M059J (cell line): Measurements from ENCODE around the gene MAPK8. TPM values are rescaled to one million over a fixed set of nuclear protein-coding genes. Genes with fewer than 3 reads are reported as not detected.

Experiments
- DNase-seq: peaks from one replicate; pipeline ENCODE4 v3.0.0-alpha.2; 2012; ENCODE audit warnings: low read depth
- total RNA-seq: library from RNA; depleted of rRNA; stranded (reverse); fragments of >200 nt; shearing (Covaris generic); gene quantifications from 2 replicates; pipeline ENCODE4 v1.2.3, GENCODE V29; 2014

The MAPK8 gene
- total RNA-seq, 1 experiment from 2014 or later: 149 TPM

DNA sequence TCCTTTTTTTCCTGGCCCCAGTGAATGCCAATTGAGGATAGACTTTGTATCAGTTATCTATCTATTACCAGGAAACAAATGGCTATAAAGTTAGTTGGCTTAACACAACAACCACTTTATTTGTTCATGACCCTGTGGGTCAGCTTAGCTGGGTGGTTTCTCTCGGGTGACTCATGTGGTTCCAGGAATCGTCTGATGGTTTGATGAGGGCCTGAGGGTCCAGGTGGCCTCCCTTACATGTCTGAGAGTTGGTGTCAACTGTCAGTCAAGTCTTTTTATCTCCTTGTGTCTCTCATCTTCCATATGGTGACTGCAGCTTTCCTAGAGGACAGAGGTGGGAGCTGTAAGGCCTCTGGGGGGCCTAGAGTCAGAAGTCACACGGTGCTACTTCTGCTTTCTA is 15.3 kb upstream of the MAPK8 start:
- peak; percentile 57 for DNase-seq

GRCh38 chr10:48292616-48293015 is 13.9 kb upstream of the MAPK8 start:
- DNase-seq: no peak

- no peak for DNase-seq
Measured at GRCh38 chr10:48294431-48294830, 12.0 kb upstream of the MAPK8 start.

DNA sequence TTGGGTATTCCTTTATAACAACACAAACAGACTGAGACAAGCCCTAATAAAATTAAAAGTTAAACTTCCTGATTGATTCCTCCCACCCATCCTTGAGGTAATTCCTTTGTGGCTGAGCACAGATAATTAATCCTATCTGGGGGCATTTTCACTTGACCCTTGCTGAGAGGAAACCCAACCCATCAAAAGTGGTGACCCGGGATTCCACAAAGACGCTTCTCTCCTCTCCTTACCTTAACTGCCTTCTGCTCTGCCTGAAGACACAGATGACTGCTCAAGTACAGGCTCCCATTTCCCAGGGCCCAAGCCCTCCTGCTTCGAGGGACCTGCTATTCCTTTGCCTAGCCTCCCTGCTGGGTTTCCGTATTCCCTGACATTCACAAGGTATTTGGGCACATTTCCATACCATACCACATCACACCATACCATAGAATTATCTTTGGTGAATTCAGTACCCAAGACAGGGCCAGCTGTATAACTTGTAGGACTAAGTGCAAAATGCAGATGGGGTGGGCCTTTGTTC is 9.8 kb upstream of the MAPK8 start:
- no peak for DNase-seq

GRCh38 chr10:48299066-48299465 is 7.4 kb upstream of the MAPK8 start:
- no peak for DNase-seq

DNA sequence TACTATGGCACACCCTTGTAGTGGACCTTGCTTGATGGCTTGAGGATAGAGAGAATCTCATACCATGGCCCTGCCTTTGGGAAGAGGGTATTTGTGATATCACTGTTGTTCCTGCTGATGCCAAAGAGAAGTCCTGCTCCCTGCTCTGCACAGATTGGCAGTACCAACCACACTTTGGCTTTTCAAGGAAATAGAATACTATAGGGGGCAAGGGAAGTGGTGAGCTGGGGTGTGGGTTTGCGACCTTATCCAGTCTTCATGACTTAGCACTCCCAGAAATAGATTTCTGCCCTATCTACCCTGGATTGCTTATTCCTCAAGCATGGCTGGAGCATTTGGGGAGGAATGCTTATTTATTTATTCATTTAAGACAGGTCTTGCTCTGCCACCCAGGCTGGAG is 6.8 kb upstream of the MAPK8 start:
- no peak for DNase-seq

DNA sequence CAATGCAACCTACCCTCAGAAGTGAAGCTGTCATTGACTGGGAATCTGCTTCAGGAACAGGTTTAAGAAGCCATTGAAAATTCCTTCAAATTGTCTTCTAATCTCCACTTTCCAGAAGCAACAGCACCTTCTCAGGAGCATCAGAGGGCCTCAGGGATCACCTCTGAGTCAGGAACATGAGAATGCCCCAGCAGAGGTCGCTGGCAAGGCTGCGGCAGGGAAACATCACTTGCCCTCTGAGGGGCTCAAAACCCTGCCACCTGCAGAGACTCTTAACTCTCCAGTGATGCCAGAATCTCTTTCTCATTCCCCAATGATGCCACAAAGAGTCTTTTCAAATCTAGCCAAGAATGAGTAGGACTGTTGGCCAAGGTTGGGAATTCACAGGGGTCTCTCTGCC is 5.9 kb upstream of the MAPK8 start:
- DNase-seq: no peak

DNA sequence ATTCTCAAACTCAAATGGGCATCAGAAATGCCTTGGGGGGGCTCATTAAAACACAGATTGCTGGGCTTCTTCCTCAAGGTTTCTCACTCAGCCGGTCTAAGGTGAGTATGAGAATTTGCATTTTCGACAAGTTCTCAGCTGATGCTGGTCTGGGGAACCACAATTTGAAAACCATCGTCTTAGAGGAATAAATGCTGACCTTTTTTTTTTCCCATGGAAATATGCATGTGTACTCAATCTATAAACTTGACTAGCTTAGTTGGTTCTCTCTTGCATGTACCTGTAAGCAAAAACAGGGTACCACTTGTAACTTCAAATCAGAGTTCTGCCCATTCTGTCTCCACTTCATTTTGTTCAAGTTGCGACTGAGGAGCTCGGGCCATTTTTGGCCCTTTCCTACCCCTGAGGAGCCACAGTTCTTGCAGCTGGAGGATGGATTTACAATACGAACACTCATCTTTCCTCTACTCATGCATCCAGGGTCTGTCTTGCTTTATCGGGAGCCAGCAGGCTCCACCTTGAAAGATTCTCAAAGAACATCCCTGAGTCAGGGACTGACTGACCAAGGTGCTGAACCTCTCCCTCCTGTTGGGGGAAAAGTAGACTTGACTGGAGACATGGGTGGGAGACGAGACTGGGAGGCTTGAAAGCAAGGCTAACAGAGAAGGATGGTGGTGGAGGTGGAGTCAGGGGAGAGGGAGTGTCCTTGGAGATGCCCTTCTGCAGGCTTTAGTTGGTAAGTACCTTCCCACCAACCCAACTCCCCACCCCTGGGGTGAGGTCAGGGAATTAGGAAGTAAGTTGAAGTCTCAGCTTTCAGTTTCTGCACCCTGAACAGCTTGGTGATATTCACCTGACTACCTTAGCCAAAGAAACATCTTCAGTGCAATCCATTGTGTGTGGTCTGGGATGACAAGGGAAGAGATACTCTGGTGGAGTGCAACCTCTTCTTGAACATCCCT is 3.7 kb upstream of the MAPK8 start:
- DNase-seq: no peak

DNA sequence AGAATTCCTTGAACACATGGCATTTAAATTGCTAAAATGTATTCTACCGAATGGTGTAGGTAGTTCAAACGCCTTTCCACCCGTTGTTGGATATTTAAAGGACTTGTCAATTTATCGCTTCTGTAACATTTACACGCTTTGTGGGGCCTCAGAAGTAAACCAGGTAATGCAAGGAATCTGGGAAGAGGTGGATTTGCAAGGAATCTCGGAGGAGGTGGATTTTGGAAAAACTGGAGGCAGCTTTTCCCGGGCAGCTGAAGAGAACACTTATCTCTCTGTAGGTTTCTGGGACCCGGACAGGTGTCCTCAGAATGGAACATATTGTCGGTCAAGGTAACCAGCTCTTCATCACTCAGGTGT is 592 bp upstream of the MAPK8 start:
- DNase-seq: no peak

GRCh38 chr10:48306870-48307710 is 613 bp downstream of the MAPK8 start:
- DNase-seq: peak; percentile 52

GRCh38 chr10:48307711-48308018 is 1.2 kb downstream of the MAPK8 start:
- DNase-seq: no peak

GRCh38 chr10:48309711-48310226 is 3.3 kb downstream of the MAPK8 start:
- peak; percentile 83 for DNase-seq

DNA sequence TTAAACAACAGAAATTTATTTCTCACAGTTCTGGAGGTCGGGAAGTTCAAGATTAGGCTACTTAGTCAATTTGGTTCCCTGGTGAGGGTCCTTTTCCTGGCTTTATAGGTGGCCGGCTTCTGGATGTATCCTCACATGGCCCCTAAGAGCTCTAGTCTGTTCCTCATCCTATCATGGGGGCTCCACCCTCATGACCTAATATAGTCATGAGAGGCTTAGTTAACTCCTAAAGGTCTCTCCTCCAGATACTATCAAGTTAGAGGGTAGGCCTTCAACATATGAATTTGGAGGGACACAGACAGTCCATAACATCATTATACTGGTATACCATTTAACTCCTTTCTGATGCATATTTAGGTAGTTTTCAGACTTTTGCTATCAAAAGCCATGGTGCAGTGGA is 7.6 kb downstream of the MAPK8 start:
- no peak for DNase-seq

DNA sequence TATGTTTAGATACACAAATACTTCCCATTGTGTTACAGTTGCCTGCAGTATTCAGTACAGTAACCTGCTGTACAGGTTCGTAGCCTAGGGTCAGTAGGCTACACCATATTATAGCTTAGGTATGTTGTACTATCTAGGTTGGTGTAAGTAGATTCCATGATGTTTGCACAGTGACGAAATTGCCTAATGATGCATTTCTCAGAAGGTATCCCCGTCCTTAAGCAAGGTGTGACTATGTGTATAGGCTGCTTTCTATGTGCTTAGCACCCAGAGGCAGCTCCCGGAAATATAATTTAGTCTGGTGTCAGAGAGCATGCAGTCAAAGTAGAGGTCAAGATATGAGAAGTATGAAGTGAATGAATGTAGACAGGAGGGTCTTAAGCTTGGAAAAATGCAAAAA is 9.8 kb downstream of the MAPK8 start:
- DNase-seq: no peak

- peak; percentile 52 for DNase-seq
Measured at GRCh38 chr10:48317321-48317990, 11.0 kb downstream of the MAPK8 start.

- DNase-seq: no peak
Measured at GRCh38 chr10:48322017-48322416, 15.5 kb downstream of the MAPK8 start.

- no peak for DNase-seq
Measured at GRCh38 chr10:48324580-48324979, 18.1 kb downstream of the MAPK8 start.

DNA sequence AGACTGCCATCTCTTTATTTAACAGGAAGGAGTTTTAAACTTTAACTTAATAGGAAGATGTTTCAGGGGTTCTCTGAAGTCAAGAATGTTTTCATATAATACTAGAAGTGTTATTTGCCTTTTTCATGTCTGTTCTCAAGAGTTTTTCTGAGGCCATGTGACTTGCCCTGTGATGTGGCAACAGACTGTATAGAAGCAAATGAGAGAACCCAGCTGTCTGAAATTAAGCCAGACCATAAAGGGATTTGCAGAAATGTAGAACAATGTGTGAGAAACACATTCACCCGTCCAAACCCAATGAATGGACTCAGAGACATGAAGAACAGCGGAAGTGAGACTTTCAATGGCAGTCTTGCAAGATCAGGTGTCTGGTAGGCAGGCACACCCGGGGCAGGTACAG is 23.8 kb downstream of the MAPK8 start:
- DNase-seq: no peak

- DNase-seq: no peak
Measured at GRCh38 chr10:48331436-48331835, 25.0 kb downstream of the MAPK8 start.

DNA sequence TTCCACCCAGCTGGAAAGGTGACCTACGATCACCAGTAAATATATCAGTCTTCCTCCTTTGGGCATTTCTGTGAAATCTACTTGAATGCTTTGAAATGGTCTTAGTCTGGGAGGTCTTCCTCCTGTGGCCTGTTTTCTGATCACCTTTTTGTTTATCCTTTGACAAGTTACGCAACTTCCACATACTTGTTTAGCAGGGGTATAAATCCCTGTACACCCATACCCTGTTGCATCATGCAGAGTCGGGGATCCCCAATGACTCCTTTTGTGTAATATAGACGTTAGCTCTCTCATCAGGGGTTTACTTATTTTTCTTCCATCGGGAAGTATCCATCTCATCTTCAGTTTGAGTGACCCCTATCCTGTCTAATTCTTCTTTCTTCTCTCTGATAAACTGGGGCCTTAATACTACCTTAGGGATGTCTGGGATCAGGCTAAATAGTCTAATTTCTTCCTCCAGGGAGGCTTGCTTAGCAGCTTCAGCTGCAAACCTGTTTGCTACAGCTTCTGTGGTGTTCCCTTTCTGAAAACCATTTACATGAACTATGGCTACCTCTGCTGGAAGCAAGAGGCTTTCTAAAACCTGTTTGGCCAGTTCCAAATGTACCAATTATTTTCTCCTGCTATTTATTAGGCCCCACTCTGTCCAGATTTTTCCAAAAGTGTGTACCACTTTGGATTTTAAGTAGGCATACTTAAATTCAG is 25.8 kb downstream of the MAPK8 start:
- DNase-seq: no peak

- no peak for DNase-seq
Measured at GRCh38 chr10:48332871-48333216, 26.4 kb downstream of the MAPK8 start.
